ENCODE measurements around the gene GRPEL2. TPM values are rescaled to one million over a fixed set of nuclear protein-coding genes. Genes with fewer than 3 reads are reported as not detected.

GRPEL2 gene
- total and polyA plus RNA-seq, 2 experiments from 2014 or later, result 7.6 to 19.6 TPM

DNA sequence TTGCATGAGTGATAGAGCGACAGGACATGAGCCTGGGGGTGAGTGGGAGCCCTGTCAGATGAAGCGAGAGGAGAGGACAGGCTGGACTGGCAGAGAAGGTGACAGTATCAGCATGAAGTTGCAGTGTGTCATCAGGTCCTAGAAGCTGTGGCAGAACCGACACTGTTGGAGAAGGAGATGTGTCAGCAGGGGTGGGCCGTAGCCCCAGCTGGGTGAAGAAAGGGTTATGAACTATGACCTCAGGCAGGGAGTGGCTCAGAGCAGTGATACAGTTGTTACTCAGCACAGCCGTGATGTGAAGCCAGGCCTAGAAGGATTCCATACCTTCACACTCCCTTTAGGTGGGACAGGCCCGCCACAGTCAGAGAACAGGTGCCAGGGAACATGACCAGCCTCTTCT is 20.1 kb downstream of the GRPEL2 start:
- no peaks in the 10 kb centered on the region for H3K9me3 ChIP-seq (ENCODE audit: low read depth)
- DNase-seq (ENCODE audit: low spot score), result no peak
- H3K27ac ChIP-seq, result no peak overlapping the region
- H2AFZ ChIP-seq, result no peak overlapping the region
- no peaks in the 10 kb centered on the region for H3K36me3 ChIP-seq (replicated peaks; ENCODE audit: insufficient read depth, low read depth)
- TF ChIP-seq EZH2 (IDR thresholded peaks at IDR 0.05; ENCODE audit: borderline replicate concordance), result no peak
- TF ChIP-seq EZH2phosphoT487 (IDR thresholded peaks at IDR 0.05; ENCODE audit: low read depth, severe bottlenecking, unreplicated experiment), result no peak
- TF ChIP-seq, protein P1, sequence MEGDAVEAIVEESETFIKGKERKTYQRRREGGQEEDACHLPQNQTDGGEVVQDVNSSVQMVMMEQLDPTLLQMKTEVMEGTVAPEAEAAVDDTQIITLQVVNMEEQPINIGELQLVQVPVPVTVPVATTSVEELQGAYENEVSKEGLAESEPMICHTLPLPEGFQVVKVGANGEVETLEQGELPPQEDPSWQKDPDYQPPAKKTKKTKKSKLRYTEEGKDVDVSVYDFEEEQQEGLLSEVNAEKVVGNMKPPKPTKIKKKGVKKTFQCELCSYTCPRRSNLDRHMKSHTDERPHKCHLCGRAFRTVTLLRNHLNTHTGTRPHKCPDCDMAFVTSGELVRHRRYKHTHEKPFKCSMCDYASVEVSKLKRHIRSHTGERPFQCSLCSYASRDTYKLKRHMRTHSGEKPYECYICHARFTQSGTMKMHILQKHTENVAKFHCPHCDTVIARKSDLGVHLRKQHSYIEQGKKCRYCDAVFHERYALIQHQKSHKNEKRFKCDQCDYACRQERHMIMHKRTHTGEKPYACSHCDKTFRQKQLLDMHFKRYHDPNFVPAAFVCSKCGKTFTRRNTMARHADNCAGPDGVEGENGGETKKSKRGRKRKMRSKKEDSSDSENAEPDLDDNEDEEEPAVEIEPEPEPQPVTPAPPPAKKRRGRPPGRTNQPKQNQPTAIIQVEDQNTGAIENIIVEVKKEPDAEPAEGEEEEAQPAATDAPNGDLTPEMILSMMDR (IDR thresholded peaks at IDR 0.05; ENCODE audit: poor library complexity), result no peak
- H3K4me2 ChIP-seq, result no peak overlapping the region
- no peak overlapping the region for H3K4me3 ChIP-seq
- no peaks in the 10 kb centered on the region for H4K20me1 ChIP-seq (ENCODE audit: insufficient read depth, poor library complexity, severe bottlenecking)
- H3K4me1 ChIP-seq (ENCODE audit: insufficient read depth), result no peaks in the 10 kb centered on the region
- H3K79me2 ChIP-seq, result no peaks in the 10 kb centered on the region
- WGBS (ENCODE audit: low lambda C conversion rate, missing lambda C conversion rate), result 87% methylated on average over 6 of the region's 6 CpGs
- no peaks in the 10 kb centered on the region for H3K9me2 ChIP-seq (replicated peaks; ENCODE audit: insufficient read depth)
- no peaks in the 10 kb centered on the region for H3K27me3 ChIP-seq

DNA sequence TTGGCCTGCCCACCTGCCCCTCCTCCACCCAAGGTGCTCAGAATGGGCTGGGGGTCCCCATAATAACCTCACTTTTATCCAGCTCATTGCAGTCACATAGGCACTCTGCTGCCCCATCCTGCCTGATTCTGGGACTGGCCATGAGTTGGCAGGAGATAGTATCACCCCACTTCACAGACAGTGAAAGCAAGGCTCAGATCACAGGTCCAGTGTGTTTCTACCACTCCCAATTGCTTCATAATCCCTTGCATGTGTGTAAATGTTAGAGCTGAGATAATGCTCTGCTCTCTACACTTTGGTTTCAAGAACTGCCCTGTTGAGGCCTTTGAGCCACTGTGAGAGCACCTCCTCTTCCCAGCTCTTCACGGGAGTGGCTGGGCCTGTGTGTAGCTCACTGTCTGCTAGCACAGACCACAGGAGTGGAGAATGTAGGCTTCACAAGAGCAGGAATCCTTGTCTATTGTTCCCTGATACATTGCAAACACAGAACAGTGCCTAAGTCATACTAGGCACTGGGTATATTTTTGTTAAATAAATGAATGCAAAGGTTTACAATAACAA is 20.9 kb downstream of the GRPEL2 start:
- DNase-seq (ENCODE audit: low spot score), result no peak

DNA sequence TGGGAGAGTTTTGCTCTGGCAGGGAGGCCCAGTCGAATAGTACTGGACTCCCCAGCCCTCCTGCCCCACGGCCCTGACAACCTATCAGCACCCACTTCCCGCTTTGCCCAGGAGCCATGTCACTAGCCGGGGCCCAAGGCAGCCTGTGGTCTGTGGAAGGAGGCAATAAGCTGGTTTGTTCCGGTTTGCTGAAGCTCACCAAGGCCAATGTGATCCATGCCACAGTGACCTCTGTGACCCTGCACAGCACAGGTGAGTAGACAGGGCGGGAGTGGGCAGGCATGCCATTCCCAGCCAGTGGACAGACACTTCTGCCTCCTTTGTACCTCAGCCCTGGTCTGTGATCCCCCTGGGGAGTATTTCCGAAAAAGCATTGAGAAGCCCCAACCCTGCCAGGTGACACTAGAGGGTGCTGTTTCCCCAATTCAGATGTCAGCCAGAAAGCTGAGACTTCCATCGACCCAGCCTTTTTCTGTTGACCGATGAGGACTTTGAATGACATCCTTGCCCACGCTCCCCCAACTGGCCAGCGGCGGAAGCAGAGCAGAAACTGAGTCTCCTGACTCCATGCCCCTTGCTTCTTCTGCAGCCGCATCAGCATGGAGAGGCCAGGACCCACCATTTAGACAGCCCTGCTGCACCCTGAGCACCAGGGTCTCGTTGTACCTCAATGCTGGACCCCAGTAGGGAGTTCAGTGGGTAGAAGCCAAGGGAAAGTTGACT is 22.1 kb downstream of the GRPEL2 start:
- no peaks in the 10 kb centered on the region for H3K36me3 ChIP-seq (replicated peaks; ENCODE audit: insufficient read depth, low read depth)
- H3K27ac ChIP-seq, result no peak overlapping the region
- no peaks in the 10 kb centered on the region for H3K9me2 ChIP-seq (replicated peaks; ENCODE audit: insufficient read depth)
- H3K27me3 ChIP-seq, result no peaks in the 10 kb centered on the region
- no peak overlapping the region for H2AFZ ChIP-seq
- no peaks in the 10 kb centered on the region for H3K9me3 ChIP-seq (ENCODE audit: low read depth)
- no peaks in the 10 kb centered on the region for H4K20me1 ChIP-seq (ENCODE audit: insufficient read depth, poor library complexity, severe bottlenecking)
- 41% methylated on average over 14 of the region's 14 CpGs for WGBS (ENCODE audit: low lambda C conversion rate, missing lambda C conversion rate)
- H3K4me2 ChIP-seq, result no peak overlapping the region
- peak; percentile 84 for DNase-seq (ENCODE audit: low spot score)
- H3K79me2 ChIP-seq, result no peaks in the 10 kb centered on the region
- no peak overlapping the region for H3K4me3 ChIP-seq
- no peak for TF ChIP-seq EZH2 (IDR thresholded peaks at IDR 0.05; ENCODE audit: borderline replicate concordance)
- TF ChIP-seq, protein P1 (IDR thresholded peaks at IDR 0.05; ENCODE audit: poor library complexity), result peak; percentile 74
- TF ChIP-seq EZH2phosphoT487 (IDR thresholded peaks at IDR 0.05; ENCODE audit: low read depth, severe bottlenecking, unreplicated experiment), result no peak
- H3K4me1 ChIP-seq (ENCODE audit: insufficient read depth), result no peaks in the 10 kb centered on the region

More for the DNA sequence above, 20.9 kb downstream of the GRPEL2 start:
- no peaks in the 10 kb centered on the region for H3K79me2 ChIP-seq
- no peaks in the 10 kb centered on the region for H3K9me3 ChIP-seq (ENCODE audit: low read depth)
- WGBS (ENCODE audit: low lambda C conversion rate, missing lambda C conversion rate), result 75% methylated on average over 1 of the region's 1 CpG
- no peaks in the 10 kb centered on the region for H3K36me3 ChIP-seq (replicated peaks; ENCODE audit: insufficient read depth, low read depth)
- H3K27ac ChIP-seq, result no peak overlapping the region
- no peaks in the 10 kb centered on the region for H3K27me3 ChIP-seq
- H3K9me2 ChIP-seq (replicated peaks; ENCODE audit: insufficient read depth), result no peaks in the 10 kb centered on the region
- no peak overlapping the region for H3K4me2 ChIP-seq
- no peaks in the 10 kb centered on the region for H3K4me1 ChIP-seq (ENCODE audit: insufficient read depth)
- TF ChIP-seq EZH2phosphoT487 (IDR thresholded peaks at IDR 0.05; ENCODE audit: low read depth, severe bottlenecking, unreplicated experiment), result no peak
- H4K20me1 ChIP-seq (ENCODE audit: insufficient read depth, poor library complexity, severe bottlenecking), result no peaks in the 10 kb centered on the region
- H2AFZ ChIP-seq, result no peak overlapping the region
- H3K4me3 ChIP-seq, result no peak overlapping the region

DNA sequence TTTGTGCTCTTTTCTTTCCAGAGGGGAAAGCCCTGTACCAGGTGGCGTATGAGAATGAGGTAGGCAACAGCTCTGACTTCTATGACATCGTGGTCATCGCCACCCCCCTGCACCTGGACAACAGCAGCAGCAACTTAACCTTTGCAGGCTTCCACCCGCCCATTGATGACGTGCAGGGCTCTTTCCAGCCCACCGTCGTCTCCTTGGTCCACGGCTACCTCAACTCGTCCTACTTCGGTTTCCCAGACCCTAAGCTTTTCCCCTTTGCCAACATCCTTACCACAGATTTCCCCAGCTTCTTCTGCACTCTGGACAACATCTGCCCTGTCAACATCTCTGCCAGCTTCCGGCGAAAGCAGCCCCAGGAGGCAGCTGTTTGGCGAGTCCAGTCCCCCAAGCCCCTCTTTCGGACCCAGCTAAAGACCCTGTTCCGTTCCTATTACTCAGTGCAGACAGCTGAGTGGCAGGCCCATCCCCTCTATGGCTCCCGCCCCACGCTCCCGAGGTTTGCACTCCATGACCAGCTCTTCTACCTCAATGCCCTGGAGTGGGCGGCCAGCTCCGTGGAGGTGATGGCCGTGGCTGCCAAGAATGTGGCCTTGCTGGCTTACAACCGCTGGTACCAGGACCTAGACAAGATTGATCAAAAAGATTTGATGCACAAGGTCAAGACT is 22.8 kb downstream of the GRPEL2 start:
- no peaks in the 10 kb centered on the region for H3K36me3 ChIP-seq (replicated peaks; ENCODE audit: insufficient read depth, low read depth)
- H3K4me3 ChIP-seq, result no peak overlapping the region
- H3K27me3 ChIP-seq, result no peaks in the 10 kb centered on the region
- H2AFZ ChIP-seq, result no peak overlapping the region
- DNase-seq (ENCODE audit: low spot score), result no peak
- no peaks in the 10 kb centered on the region for H3K4me1 ChIP-seq (ENCODE audit: insufficient read depth)
- H3K9me2 ChIP-seq (replicated peaks; ENCODE audit: insufficient read depth), result no peaks in the 10 kb centered on the region
- no peak overlapping the region for H3K27ac ChIP-seq
- no peak for TF ChIP-seq EZH2phosphoT487 (IDR thresholded peaks at IDR 0.05; ENCODE audit: low read depth, severe bottlenecking, unreplicated experiment)
- TF ChIP-seq, protein P1 (IDR thresholded peaks at IDR 0.05; ENCODE audit: poor library complexity), result no peak
- TF ChIP-seq EZH2 (IDR thresholded peaks at IDR 0.05; ENCODE audit: borderline replicate concordance), result no peak
- H4K20me1 ChIP-seq (ENCODE audit: insufficient read depth, poor library complexity, severe bottlenecking), result no peaks in the 10 kb centered on the region
- H3K9me3 ChIP-seq (ENCODE audit: low read depth), result no peaks in the 10 kb centered on the region
- H3K79me2 ChIP-seq, result no peaks in the 10 kb centered on the region
- no peak overlapping the region for H3K4me2 ChIP-seq
- WGBS (ENCODE audit: low lambda C conversion rate, missing lambda C conversion rate), result 93% methylated on average over 22 of the region's 22 CpGs

Data from hepatocyte (in vitro differentiated cells).